Gastroesophageal sphincter (tissue), 3 donors: ENCODE results near the gene RBKS.

Experiments used
- CTCF ChIP-seq, 4 experiments: fragments of 200-600 bp in 2 of 4; fragments of 450-650 bp in 2 of 4; sonication (generic) in 1 of 4; IDR thresholded peaks; one replicate each; pipeline ENCODE4 v1.5.1; 2017 to 2019; ENCODE audit warnings: antibody characterized with exemption in 4 of 4, mild to moderate bottlenecking in 2 of 4, moderate library complexity in 2 of 4
- EP300 ChIP-seq: sonication (generic); formaldehyde crosslinking; IDR thresholded peaks from one replicate; pipeline ENCODE4 v1.6.1; 2017; ENCODE audit warnings: antibody characterized with exemption, mild to moderate bottlenecking
- POLR2A ChIP-seq, 2 donors: fragments of 450-650 bp; IDR thresholded peaks; one replicate each; pipeline ENCODE4 v1.6.1; 2017; ENCODE audit warnings: antibody characterized with exemption in 2 of 2, mild to moderate bottlenecking in 2 of 2, moderate library complexity in 1 of 2
- POLR2AphosphoS5 ChIP-seq: sonication (generic); formaldehyde crosslinking; IDR thresholded peaks from one replicate; pipeline ENCODE4 v1.6.1; 2017; ENCODE audit warnings: antibody characterized with exemption

- no peak for TF ChIP-seq EP300
- TF ChIP-seq POLR2AphosphoS5, result no peak
- no peak for TF ChIP-seq CTCF (IDR thresholded peaks at IDR 0.05)
- TF ChIP-seq POLR2A (IDR thresholded peaks at IDR 0.05), result no peak
Measured at GRCh38 chr2:27838502-27838901, 51.7 kb downstream of the RBKS start.
